ENCODE data around the gene UBP1. TPM values are rescaled to one million over a fixed set of nuclear protein-coding genes. Genes with fewer than 3 reads are reported as not detected.

The UBP1 gene
- total RNA-seq, 5 donors from 2014 or later (not counting 1 experiment from before 2014, with no cell fraction given), result 87.3 to 101 (median 91.4) TPM

- H3K27me3 ChIP-seq (replicated peaks in 1 of 2; ENCODE audit: control insufficient read depth in 2 of 2, extremely low read depth in 1 of 2, insufficient read depth in 2 of 2, low read length in 1 of 2), result no peaks in the 10 kb centered on the region
- H3K36me3 ChIP-seq (ENCODE audit: control insufficient read depth in 2 of 2, extremely low read depth in 1 of 2, insufficient read depth in 1 of 2, low read length in 1 of 2), result no peaks in the 10 kb centered on the region
- Mint-ChIP-seq H3K27ac (peak overlapping the region; percentile 86 to 91), H3K27me3 (no peaks in the 10 kb centered on the region), H3K36me3 (no peaks in the 10 kb centered on the region), H3K9me3 (no peaks in the 10 kb centered on the region), H3K4me1 (peaks cover 54 to 64% (median 57%) of the 10 kb centered on the region in 3 donors), H3K4me3 (peak overlapping the region; percentile 88 to 95 (median 92))
- peak overlapping the region; percentile 61 for H3K27ac ChIP-seq (ENCODE audit: low read length)
- H3K4me1 ChIP-seq (ENCODE audit: control insufficient read depth in 1 of 2, extremely low read depth in 1 of 2, insufficient read depth in 2 of 2, low read length in 2 of 2), result peaks cover 23 to 25% of the 10 kb centered on the region in 2 experiments
- ChIA-PET POLR2A (interaction anchor here in 1 of 2 donors (0.6 to 1.1 kb wide), 3 partner anchors 11 to 24 kb away, joined by 3 to 6 read pairs (median 5); no protein-coding TSS in a partner anchor), CTCF (interaction anchor here (0.5 to 1.8 kb wide), 7 partner anchors 12 to 754 kb away, joined by 3 to 7 read pairs (median 3); partner anchors contain the start of gene CNOT10 (in 1 of the 2))
- H3K9me3 ChIP-seq, result no peaks in the 10 kb centered on the region
- WGBS (ENCODE audit: insufficient coverage), result 1% methylated on average over 9 of the region's 12 CpGs
- ATAC-seq (replicated peaks in 1 of 4), result no peak
- DNase-seq, result peak in 1 of 35 experiments; percentile 40
- H3K4me3 ChIP-seq (ENCODE audit: control insufficient read depth in 1 of 2, extremely low read depth in 1 of 2, low read length in 1 of 2), result peak overlapping the region; percentile 86 to 93
Observed at GRCh38 chr3:33438881-33439545, 1.2 kb downstream of the UBP1 start.

- no peaks in the 10 kb centered on the region for H3K9me3 ChIP-seq
- H3K27ac ChIP-seq (ENCODE audit: low read length), result peak overlapping the region; percentile 61
- CTCF ChIA-PET, result interaction anchor here (0.5 to 1.8 kb wide), 8 partner anchors 11 to 753 kb away, joined by 3 to 7 read pairs (median 3); partner anchors contain the start of gene CNOT10 (in 1 of the 2)
- WGBS (ENCODE audit: insufficient coverage), result 4% methylated on average over 4 of the region's 4 CpGs
- Mint-ChIP-seq H3K4me1 (peaks cover 61 to 71% (median 64%) of the 10 kb centered on the region in 3 donors), H3K36me3 (no peaks in the 10 kb centered on the region), H3K4me3 (peak overlapping the region; percentile 88 to 95 (median 92)), H3K9me3 (no peaks in the 10 kb centered on the region), H3K27me3 (no peaks in the 10 kb centered on the region), H3K27ac (peak overlapping the region; percentile 86 to 91)
- peaks cover 23 to 30% of the 10 kb centered on the region in 2 experiments for H3K4me1 ChIP-seq (ENCODE audit: control insufficient read depth in 1 of 2, extremely low read depth in 1 of 2, insufficient read depth in 2 of 2, low read length in 2 of 2)
- ATAC-seq (replicated peaks in 1 of 4) (no peak), DNase-seq (peak in 1 of 35 experiments; percentile 49)
- POLR2A ChIA-PET, result interaction anchor here in 1 of 2 donors (0.7 to 1.1 kb wide), 2 partner anchors 10 to 24 kb away, joined by 3 to 6 read pairs; no protein-coding TSS in a partner anchor
- no peaks in the 10 kb centered on the region for H3K27me3 ChIP-seq (replicated peaks in 1 of 2; ENCODE audit: control insufficient read depth in 2 of 2, extremely low read depth in 1 of 2, insufficient read depth in 2 of 2, low read length in 1 of 2)
- no peaks in the 10 kb centered on the region for H3K36me3 ChIP-seq (ENCODE audit: control insufficient read depth in 2 of 2, extremely low read depth in 1 of 2, insufficient read depth in 1 of 2, low read length in 1 of 2)
- peak overlapping the region; percentile 49 to 93 for H3K4me3 ChIP-seq (ENCODE audit: control insufficient read depth in 1 of 2, extremely low read depth in 1 of 2, low read length in 1 of 2)
Observed at GRCh38 chr3:33438284-33438668, 1.9 kb downstream of the UBP1 start.

GRCh38 chr3:33437556-33438283 is 2.5 kb downstream of the UBP1 start:
- Histone ChIP-seq H3K36me3 (ENCODE audit: control insufficient read depth in 2 of 2, extremely low read depth in 1 of 2, insufficient read depth in 1 of 2, low read length in 1 of 2) (no peaks in the 10 kb centered on the region), H3K9me3 (no peaks in the 10 kb centered on the region), H3K27ac (ENCODE audit: low read length) (peak overlapping the region; percentile 61), H3K4me3 (ENCODE audit: control insufficient read depth in 1 of 2, extremely low read depth in 1 of 2, low read length in 1 of 2) (peak overlapping the region in 1 of 2 donors; percentile 93), H3K4me1 (ENCODE audit: control insufficient read depth in 1 of 2, extremely low read depth in 1 of 2, insufficient read depth in 2 of 2, low read length in 2 of 2) (peaks cover 23 to 34% of the 10 kb centered on the region in 2 experiments), H3K27me3 (replicated peaks in 1 of 2; ENCODE audit: control insufficient read depth in 2 of 2, extremely low read depth in 1 of 2, insufficient read depth in 2 of 2, low read length in 1 of 2) (no peaks in the 10 kb centered on the region)
- ChIA-PET CTCF (interaction anchor here (0.6 to 1.8 kb wide), 7 partner anchors 15 to 753 kb away, joined by 3 to 7 read pairs (median 3); partner anchors contain the start of gene CNOT10 (in 1 of the 2)), POLR2A (interaction anchor here in 1 of 2 donors (0.7 to 1.1 kb wide), 2 partner anchors 9 to 23 kb away, joined by 3 to 6 read pairs; no protein-coding TSS in a partner anchor)
- DNase-seq (no peak), ATAC-seq (replicated peaks in 1 of 4) (no peak)
- Mint-ChIP-seq H3K36me3 (no peaks in the 10 kb centered on the region), H3K9me3 (no peaks in the 10 kb centered on the region), H3K27me3 (no peaks in the 10 kb centered on the region), H3K4me3 (peak overlapping the region; percentile 88 to 95 (median 92)), H3K27ac (peak overlapping the region in 1 of 2 donors; percentile 86), H3K4me1 (peaks cover 64 to 73% (median 70%) of the 10 kb centered on the region in 3 donors)
- no CpG with 5 or more reads among the region's 3 CpGs for WGBS (ENCODE audit: insufficient coverage)

- Mint-ChIP-seq H3K4me3 (peak overlapping the region in 2 of 3 donors; percentile 13 to 28), H3K27me3 (no peaks in the 10 kb centered on the region), H3K4me1 (peaks cover 85 to 89% (median 88%) of the 10 kb centered on the region in 3 donors), H3K36me3 (no peaks in the 10 kb centered on the region), H3K27ac (no peak overlapping the region), H3K9me3 (no peaks in the 10 kb centered on the region)
- H3K36me3 ChIP-seq (ENCODE audit: control insufficient read depth in 2 of 2, extremely low read depth in 1 of 2, insufficient read depth in 1 of 2, low read length in 1 of 2), result no peaks in the 10 kb centered on the region
- CTCF ChIA-PET, result interaction anchor here (0.6 kb wide), 2 partner anchors 19 to 360 kb away, joined by 4 read pairs; no protein-coding TSS in a partner anchor
- H3K9me3 ChIP-seq, result no peaks in the 10 kb centered on the region
- no peak for DNase-seq
- no peaks in the 10 kb centered on the region for H3K27me3 ChIP-seq (replicated peaks in 1 of 2; ENCODE audit: control insufficient read depth in 2 of 2, extremely low read depth in 1 of 2, insufficient read depth in 2 of 2, low read length in 1 of 2)
- POLR2A ChIA-PET, result interaction anchor here (0.6 to 0.7 kb wide), 2 partner anchors 22 to 66 kb away, joined by 6 to 10 read pairs; no protein-coding TSS in a partner anchor
- ATAC-seq (replicated peaks in 1 of 4), result no peak
- no CpG with 5 or more reads among the region's 2 CpGs for WGBS (ENCODE audit: insufficient coverage)
- H3K27ac ChIP-seq (ENCODE audit: low read length), result no peak overlapping the region
- H3K4me1 ChIP-seq (ENCODE audit: control insufficient read depth in 1 of 2, extremely low read depth in 1 of 2, insufficient read depth in 2 of 2, low read length in 2 of 2), result peaks cover 24 to 39% of the 10 kb centered on the region in 2 experiments
- no peak overlapping the region for H3K4me3 ChIP-seq (ENCODE audit: control insufficient read depth in 1 of 2, extremely low read depth in 1 of 2, low read length in 1 of 2)
Observed at GRCh38 chr3:33433843-33434242, 6.4 kb downstream of the UBP1 start.

- ATAC-seq (replicated peaks in 1 of 4) (no peak), DNase-seq (no peak)
- Mint-ChIP-seq H3K27ac (no peak overlapping the region), H3K9me3 (no peaks in the 10 kb centered on the region), H3K27me3 (no peaks in the 10 kb centered on the region), H3K4me3 (peak overlapping the region in 1 of 3 donors; percentile 36), H3K4me1 (peaks cover 79 to 83% (median 81%) of the 10 kb centered on the region in 3 donors), H3K36me3 (no peaks in the 10 kb centered on the region)
- 100% methylated on average over 3 of the region's 4 CpGs for WGBS (ENCODE audit: insufficient coverage)
- CTCF ChIA-PET, result interaction anchor here in 1 of 2 donors (1.0 kb wide), 1 partner anchor 10 kb away, joined by 4 read pairs; the partner anchor contains the start of gene UBP1
- Histone ChIP-seq H3K4me3 (ENCODE audit: control insufficient read depth in 1 of 2, extremely low read depth in 1 of 2, low read length in 1 of 2) (no peak overlapping the region), H3K27me3 (replicated peaks in 1 of 2; ENCODE audit: control insufficient read depth in 2 of 2, extremely low read depth in 1 of 2, insufficient read depth in 2 of 2, low read length in 1 of 2) (no peaks in the 10 kb centered on the region), H3K36me3 (ENCODE audit: control insufficient read depth in 2 of 2, extremely low read depth in 1 of 2, insufficient read depth in 1 of 2, low read length in 1 of 2) (peaks cover 0 to under 1% of the 10 kb centered on the region in 2 donors), H3K4me1 (ENCODE audit: control insufficient read depth in 1 of 2, extremely low read depth in 1 of 2, insufficient read depth in 2 of 2, low read length in 2 of 2) (peaks cover 10 to 31% of the 10 kb centered on the region in 2 experiments), H3K9me3 (no peaks in the 10 kb centered on the region), H3K27ac (ENCODE audit: low read length) (no peak overlapping the region)
- POLR2A ChIA-PET, result interaction anchor here in 1 of 2 donors (2.6 kb wide), 1 partner anchor 10 kb away, joined by 7 read pairs; no protein-coding TSS in a partner anchor
Observed at GRCh38 chr3:33430571-33430970, 9.6 kb downstream of the UBP1 start.
